ENCODE results near the gene AJAP1.

- TF ChIP-seq JUND (IDR thresholded peaks at IDR 0.05), result no peak
- no peak for TF ChIP-seq REST (IDR thresholded peaks at IDR 0.05; ENCODE audit: low read depth)
- no peak for TF ChIP-seq POLR2A (IDR thresholded peaks at IDR 0.05; ENCODE audit: borderline replicate concordance, extremely low read depth, insufficient read depth, insufficient read length)
- no peak for TF ChIP-seq CTCF (IDR thresholded peaks at IDR 0.05 in 2 of 3, conservative IDR thresholded peaks at IDR 0.05 in 1 of 3; ENCODE audit: borderline replicate concordance in 1 of 3, insufficient read depth in 1 of 3, low read depth in 2 of 3, low read length in 2 of 3)
Measured at GRCh38 chr1:4685523-4685865, 31.1 kb downstream of the AJAP1 start.

Measured in HCT116 (cell line).